Mucosa of descending colon (tissue), 3 donors: Measurements from ENCODE around the gene BHLHE23. TPM values are rescaled to one million over a fixed set of nuclear protein-coding genes. Genes with fewer than 3 reads are reported as not detected.

ENCODE experiments used
- ATAC-seq: fragments of 200-7000 bp; cut with Tn5 transposase; one replicate; pipeline ENCODE4 v1.9.1; 2020; ENCODE audit warnings: mild to moderate bottlenecking, moderate library complexity
- DNase-seq, 3 donors: peaks; one replicate each; pipeline ENCODE4 v3.0.0-alpha.2; 2020
- H3K36me3 ChIP-seq: fragments of 200-600 bp; one replicate; pipeline ENCODE4 v1.8.0; 2021; ENCODE audit warnings: low read depth, mild to moderate bottlenecking
- H3K4me1 ChIP-seq: fragments of 200-600 bp; one replicate; pipeline ENCODE4 v1.8.0; 2021; ENCODE audit warnings: low read depth, mild to moderate bottlenecking
- H3K4me3 ChIP-seq: fragments of 200-600 bp; one replicate; pipeline ENCODE4 v1.8.0; 2021; ENCODE audit warnings: mild to moderate bottlenecking
- H3K9me3 ChIP-seq: fragments of 200-600 bp; one replicate; pipeline ENCODE4 v1.8.0; 2021; ENCODE audit warnings: mild to moderate bottlenecking
- CTCF ChIP-seq: fragments of 200-600 bp; IDR thresholded peaks from one replicate; pipeline ENCODE4 v1.8.0; 2022; ENCODE audit warnings: antibody characterized with exemption, mild to moderate bottlenecking
- intact Hi-C, 2 donors: fragments of 100-400 bp; cut with DNase I in 1 of 2; cut with micrococcal nuclease in 1 of 2; formaldehyde crosslinking; loops; one replicate each; pipeline versions ENCODE4 v1.11.0 to v1.11.1; 2022; cut with DNase I, micrococcal nuclease
- total RNA-seq, 3 donors: library from RNA; stranded (reverse); fragmentation: NEBNext Ultra II Directional in 2 of 3; extraction: Animal tissue kit (Norgen Biotek cat#: 25700) in 2 of 3; gene quantifications; one replicate each; pipeline versions ENCODE4 v1.2.1 to v1.2.4, GENCODE V29; 2021 to 2023
- donor health status: DM: no; HTN: no; CAD: no; lungs with moderate emphysema.
- donor health status: DM: no; HTN: no; CAD: no.
- donor health status: DM: no; HTN: yes; CAD: no.

BHLHE23 gene
- total RNA-seq, 3 donors from 2014 or later = not detected

GRCh38 chr20:63007646-63008488, 1.1 kb upstream of the BHLHE23 start:
- Histone ChIP-seq H3K9me3 (no peaks in the 10 kb centered on the region), H3K36me3 (no peaks in the 10 kb centered on the region), H3K4me3 (no peak overlapping the region), H3K4me1 (peaks cover 8% of the 10 kb centered on the region)
- ATAC-seq (no peak), DNase-seq (no peak)
- intact Hi-C loops = loop anchor here (2.0 to 10.0 kb wide), 2 partner anchors 35 to 133 kb away; no protein-coding TSS in a partner anchor
- TF ChIP-seq CTCF = no peak

GRCh38 chr20:63007360-63007645, 539 bp upstream of the BHLHE23 start:
- Histone ChIP-seq H3K4me1 (peaks cover 8% of the 10 kb centered on the region), H3K4me3 (no peak overlapping the region)
- intact Hi-C loops = loop anchor here in 1 of 2 donors (10.0 kb wide), 1 partner anchor 133 kb away; no protein-coding TSS in a partner anchor

GRCh38 chr20:63005862-63006539, 763 bp downstream of the BHLHE23 start:
- ATAC-seq = peak; percentile 5
- no peak for DNase-seq
- H3K4me1 ChIP-seq = peaks cover 8% of the 10 kb centered on the region
- no peaks in the 10 kb centered on the region for H3K9me3 ChIP-seq
- no peaks in the 10 kb centered on the region for H3K36me3 ChIP-seq
- no peak overlapping the region for H3K4me3 ChIP-seq
- intact Hi-C loops = loop anchor here in 1 of 2 donors (10.0 kb wide), 1 partner anchor 131 kb away; no protein-coding TSS in a partner anchor
- no peak for TF ChIP-seq CTCF

More at GRCh38 chr20:63007360-63007645, 539 bp upstream of the BHLHE23 start:
- no peak for TF ChIP-seq CTCF
- Histone ChIP-seq H3K9me3 (no peaks in the 10 kb centered on the region), H3K36me3 (no peaks in the 10 kb centered on the region)
- no peak for DNase-seq
- no peak for ATAC-seq

GRCh38 chr20:63005365-63005861, 1.4 kb downstream of the BHLHE23 start:
- no peaks in the 10 kb centered on the region for H3K36me3 ChIP-seq
- H3K4me3 ChIP-seq = no peak overlapping the region
- intact Hi-C loops = loop anchor here in 1 of 2 donors (10.0 kb wide), 1 partner anchor 131 kb away; no protein-coding TSS in a partner anchor
- H3K4me1 ChIP-seq = peaks cover 8% of the 10 kb centered on the region
- ATAC-seq = no peak
- DNase-seq = no peak
- no peaks in the 10 kb centered on the region for H3K9me3 ChIP-seq
- TF ChIP-seq CTCF = no peak

- Histone ChIP-seq H3K4me3 (no peak overlapping the region), H3K9me3 (no peaks in the 10 kb centered on the region), H3K4me1 (peaks cover 8% of the 10 kb centered on the region), H3K36me3 (no peaks in the 10 kb centered on the region)
- ATAC-seq (no peak), DNase-seq (no peak)
- TF ChIP-seq CTCF = no peak
- intact Hi-C loops = loop anchor here in 1 of 2 donors (10.0 kb wide), 1 partner anchor 130 kb away; no protein-coding TSS in a partner anchor
Measured at GRCh38 chr20:63004607-63005364, 2.0 kb downstream of the BHLHE23 start.
